Stimulated activated CD4-positive, alpha-beta T cell treated with anti-CD3 and anti-CD28 coated beads, Interleukin-2, amount 100 ng/mL, for 24 hours (primary cell): ENCODE data around the gene ARFGAP1.
"Not testable (repeated sequence)": the region's sequence is repeated elsewhere in the genome, so short reads cannot be mapped to it uniquely, and the experiment has no call there.

Experiments
- DNase-seq, 2 donors: peaks; one replicate each; pipeline ENCODE4 v3.0.0-alpha.2; 2020

Gene ARFGAP1

DNA sequence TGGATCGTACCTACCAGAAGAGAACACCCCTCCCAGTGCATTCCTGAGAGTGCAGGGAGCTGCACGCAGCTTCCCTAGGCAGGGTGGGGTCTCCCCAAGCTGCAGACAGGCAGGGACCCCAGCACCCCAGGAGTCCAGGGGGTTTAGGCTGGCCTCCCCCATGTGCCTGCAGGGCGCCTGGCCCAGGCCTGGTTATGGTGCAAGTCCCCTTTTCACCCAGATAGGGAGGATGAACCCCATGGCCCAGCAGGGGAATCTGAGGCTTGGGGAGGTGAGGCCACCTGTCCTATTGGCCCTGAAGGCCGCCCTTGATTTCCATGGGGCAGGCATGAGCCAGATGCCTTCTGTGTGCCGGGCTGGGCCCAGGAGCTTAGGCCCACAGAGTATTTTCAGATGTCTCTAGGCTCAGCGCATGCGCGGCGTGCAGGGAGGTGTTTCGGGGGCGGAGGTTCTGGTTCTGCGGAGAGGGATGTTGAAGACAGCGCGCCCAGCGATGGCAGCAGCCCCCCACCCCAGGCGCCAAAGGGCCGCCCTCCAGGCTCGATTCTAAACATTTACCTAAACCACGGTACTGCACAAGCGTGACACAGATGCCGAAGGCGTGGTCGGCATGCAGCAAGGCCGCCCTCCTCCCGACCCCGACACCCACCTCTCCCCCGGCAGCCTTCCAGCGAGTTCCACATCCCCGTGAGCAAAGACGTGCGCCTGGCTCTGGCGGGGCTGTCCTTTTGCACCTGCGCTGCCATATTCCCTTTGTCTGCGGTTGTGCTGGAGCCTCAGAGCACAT, 49.7 kb downstream of the ARFGAP1 start:
- DNase-seq = no peak

DNA sequence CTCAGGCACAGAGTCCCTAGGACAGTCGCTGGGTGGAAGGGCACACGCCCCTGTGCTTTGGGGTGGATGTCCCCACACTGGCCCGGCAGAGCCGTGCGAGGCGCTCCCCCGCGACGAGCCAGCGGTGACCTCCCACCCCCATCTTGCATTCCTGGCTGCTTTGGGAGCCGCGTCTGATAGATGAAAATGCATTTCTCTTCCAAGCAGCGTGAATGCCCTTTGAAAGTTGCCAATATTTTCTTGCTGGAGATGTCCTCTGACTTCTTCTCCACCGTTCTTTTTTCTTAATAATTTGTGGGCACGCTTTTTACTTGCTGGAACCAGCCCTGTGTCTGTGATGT, 50.3 kb downstream of the ARFGAP1 start:
- DNase-seq = no peak

- no peak for DNase-seq
Measured at GRCh38 chr20:63323357-63323981, 50.9 kb downstream of the ARFGAP1 start.

- no peak for DNase-seq
Measured at GRCh38 chr20:63325021-63325471, 52.4 kb downstream of the ARFGAP1 start.

- no peak for DNase-seq
Measured at GRCh38 chr20:63325554-63326313, 53.1 kb downstream of the ARFGAP1 start.

DNA sequence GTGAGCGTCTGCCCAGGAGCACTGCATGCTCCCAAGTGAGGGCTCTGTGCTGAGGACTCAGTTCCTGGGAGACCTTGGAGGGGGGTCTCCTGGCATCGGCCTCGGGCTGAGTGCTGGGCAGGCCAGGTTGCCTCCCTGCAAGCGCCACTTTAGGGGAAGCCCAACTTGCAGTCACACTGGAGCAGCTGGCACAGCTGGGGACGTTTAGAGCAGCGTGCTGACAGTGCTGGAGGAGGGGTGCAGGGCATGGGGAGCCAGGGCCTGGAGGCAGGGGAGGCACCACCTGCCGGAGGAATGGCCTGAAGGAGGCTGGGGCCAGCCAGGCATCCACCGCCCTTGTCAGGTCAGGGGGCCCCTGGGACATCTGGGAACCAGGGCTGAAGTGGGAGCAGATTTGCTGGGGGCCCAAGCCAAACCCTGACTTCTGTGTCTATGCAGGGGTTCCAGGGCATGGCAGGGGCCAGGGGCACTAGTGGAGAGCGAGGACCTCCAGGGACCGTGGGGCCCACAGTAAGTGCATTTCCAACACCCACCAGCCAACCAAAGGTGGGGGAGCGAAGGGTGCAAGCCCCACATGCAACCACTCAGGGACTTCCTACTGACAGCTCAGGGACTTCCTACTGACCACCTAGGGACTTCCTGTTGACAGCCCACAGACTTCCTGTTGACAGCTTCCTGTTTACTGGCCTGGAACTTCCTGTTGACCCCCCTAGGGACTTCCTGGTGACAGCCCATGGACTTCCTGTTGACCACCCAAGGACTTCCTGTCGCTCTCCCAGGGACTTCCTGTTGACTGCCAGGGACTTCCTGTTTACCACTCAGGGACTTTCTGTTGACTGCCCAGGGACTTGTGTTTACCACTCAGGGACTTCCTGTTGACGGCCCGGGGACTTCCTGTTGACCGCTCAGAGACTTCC, 54.0 kb downstream of the ARFGAP1 start:
- DNase-seq = no peak

GRCh38 chr20:63327231-63327745, 54.7 kb downstream of the ARFGAP1 start:
- DNase-seq = no peak

- DNase-seq = no peak
Measured at GRCh38 chr20:63328026-63328700, 55.5 kb downstream of the ARFGAP1 start.

DNA sequence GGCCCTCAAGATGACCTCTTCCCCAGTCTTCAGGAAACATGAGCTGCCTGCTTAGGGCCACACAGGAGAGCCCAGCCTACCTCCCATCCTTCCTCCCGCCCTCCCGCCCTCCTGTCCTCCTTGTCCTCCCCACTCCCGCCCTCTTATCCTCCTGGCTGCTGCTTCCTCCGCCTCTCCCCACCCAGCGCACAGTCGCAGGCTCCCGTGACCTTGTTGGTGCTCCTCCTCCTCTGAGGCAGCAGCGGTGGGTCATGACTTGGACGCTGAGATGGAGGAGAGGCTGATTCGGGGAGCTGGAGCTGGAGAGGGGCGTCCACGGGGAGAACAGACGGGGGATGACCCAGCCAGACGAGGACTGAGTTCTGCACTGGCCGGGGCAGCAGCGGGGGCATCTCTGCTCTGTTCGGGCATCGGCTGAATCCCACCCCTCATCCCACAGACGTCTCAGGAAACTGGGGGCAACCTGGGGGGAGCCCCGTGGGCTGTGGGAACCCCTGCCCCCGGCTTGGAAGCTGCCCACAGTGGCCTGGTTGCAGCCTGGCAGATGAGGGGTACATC, 56.2 kb downstream of the ARFGAP1 start:
- no peak for DNase-seq

GRCh38 chr20:63329331-63330083, 56.9 kb downstream of the ARFGAP1 start:
- no peak for DNase-seq

- DNase-seq = no peak
Measured at GRCh38 chr20:63330084-63330760, 57.6 kb downstream of the ARFGAP1 start.

GRCh38 chr20:63330940-63331339, 58.3 kb downstream of the ARFGAP1 start:
- DNase-seq = no peak

DNA sequence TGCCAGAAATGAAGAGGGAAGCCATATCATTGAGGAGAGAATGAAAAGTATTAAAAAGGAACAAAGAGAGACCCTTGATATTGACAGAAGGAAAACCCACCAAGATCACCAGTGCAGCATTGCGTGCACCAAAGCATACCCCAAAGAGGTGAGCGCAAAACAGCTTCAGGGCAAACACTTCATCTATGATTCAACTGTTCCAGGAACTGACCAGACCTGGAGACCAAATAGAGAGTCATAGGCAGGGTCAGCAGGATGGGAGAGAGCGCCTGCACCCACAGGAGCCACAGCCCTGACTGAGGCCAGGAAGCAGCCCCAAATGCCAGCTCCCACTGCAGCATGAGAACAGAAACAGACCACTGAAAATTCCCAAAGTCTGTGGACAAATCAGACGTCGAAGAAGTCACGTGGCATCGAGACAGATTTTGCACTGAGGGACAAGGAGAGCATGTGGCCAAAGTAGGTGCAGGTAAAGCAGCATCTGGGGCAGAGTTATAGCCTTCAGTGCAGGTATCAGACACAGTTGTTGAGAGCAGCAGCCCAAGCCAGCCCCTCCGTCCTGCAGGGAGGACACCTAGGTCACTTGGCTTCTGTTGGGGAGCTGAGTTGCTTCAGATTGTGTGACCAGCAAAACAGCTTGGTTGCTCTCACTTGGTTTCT, 59.3 kb downstream of the ARFGAP1 start:
- no peak for DNase-seq

DNA sequence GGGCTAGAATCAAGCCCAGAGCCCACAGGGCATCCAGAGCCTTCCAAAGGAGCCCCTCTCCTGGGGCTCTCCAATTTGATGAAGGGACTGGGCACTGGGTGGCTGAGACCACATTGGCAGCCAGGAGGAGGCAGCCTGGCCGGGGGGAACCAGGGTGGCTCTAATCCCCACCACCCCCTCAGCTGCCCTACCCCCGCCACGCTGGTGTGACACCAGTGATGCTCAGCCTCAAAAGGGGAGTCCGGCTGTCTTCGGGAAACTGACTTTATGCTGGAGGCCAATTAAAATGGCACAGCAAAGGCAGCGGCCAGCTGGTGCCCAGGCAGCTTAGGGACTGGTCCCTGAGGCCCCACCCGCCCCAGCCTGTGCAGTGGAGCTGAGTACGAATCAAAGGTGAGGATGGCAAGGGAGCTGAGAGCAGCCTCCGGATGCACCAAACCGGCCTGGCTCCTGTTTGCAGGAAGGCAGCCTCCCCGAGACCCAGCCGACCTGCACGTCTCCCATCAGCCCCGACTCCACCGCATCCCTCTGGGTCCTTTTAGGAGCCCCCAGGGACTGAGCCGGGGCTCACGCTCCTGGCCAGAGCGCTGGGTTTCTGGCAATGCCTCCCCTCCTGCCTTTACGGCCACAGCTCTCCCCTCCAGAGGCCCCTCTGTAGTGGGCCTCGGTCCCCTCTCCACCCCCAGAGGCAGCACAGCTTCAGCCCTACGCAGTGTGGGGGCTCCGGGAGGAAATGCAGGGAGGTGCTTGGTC, 60.1 kb downstream of the ARFGAP1 start:
- DNase-seq = no peak

GRCh38 chr20:63333241-63333836, 60.7 kb downstream of the ARFGAP1 start:
- no peak for DNase-seq

- DNase-seq = no peak
Measured at GRCh38 chr20:63334356-63334755, 61.7 kb downstream of the ARFGAP1 start.

DNA sequence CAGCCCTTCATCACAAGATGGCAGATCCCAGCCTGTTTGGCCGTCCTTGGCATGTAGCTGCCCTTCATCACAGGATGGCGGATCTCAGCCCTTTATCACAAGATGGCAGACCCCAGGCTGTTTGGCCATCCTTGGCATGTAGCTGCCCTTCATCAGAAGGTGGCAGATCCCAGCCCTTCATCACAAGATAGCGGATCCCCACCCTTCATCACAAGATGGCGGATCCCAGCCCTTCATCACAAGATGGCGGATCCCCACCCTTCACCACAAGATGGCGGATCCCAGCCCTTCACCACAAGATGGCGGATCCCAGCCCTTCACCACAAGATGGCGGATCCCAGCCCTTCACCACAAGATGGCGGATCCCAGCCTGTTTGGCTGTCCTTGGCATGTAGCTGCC, 62.4 kb downstream of the ARFGAP1 start:
- not testable (repeated sequence) for DNase-seq

DNA sequence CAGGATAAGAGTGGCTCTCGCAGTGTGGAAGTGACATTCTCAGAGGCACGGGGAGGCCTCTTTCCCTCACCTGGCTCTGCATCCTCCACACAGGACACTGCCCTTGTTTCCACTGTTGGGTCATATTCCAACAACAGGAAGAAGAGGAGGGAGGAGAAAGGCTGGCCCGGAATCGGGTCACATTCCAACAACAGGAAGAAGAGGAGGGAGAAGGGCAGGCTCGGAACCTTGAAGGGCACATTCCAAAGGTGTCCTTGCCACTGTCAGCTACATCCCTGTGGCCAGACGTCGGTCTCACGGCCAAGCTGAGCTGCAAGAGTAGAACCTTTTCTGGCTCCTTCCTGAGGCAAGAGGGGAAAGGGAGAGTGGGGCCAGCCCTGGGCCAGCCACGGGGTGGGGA, 63.1 kb downstream of the ARFGAP1 start:
- DNase-seq = no peak
